Measurements from ENCODE around the gene WDR87. TPM values are rescaled to one million over a fixed set of nuclear protein-coding genes. Genes with fewer than 3 reads are reported as not detected.

Gene WDR87
- total RNA-seq, 1 experiment from 2014 or later, result not detected

DNA sequence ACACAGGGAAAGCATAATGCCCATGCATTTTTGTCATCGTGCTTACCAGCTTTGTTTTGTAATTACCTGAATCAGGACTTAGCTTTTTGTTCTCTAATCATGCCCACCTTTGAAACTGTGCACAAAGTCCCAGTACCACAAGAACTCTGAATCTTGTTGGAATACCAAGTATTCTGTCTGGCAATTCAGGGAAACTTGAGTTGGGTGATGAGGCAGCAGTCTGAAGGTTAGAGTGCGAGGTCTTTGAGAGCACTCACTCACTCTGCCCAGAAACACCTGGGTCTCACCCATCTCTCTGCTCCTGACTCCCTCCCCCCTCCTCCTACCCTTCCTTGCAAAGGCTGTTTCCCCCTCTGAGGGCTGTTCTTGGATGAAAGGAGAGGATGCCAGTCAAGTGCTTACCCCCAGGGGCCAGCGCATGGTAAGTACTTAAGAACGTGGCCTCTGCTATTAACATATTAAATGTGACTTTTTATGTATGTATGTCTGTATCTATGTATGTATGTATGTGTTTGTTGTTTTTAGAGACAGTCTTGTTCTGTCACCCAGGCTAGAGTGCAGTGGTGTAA, 23.0 kb upstream of the WDR87 start:
- CTCF ChIA-PET, result no interaction called here
- H2AFZ ChIP-seq (ENCODE audit: low read depth, low read length, poor library complexity, severe bottlenecking), result no peak overlapping the region
- no peaks in the 10 kb centered on the region for H3K9me2 ChIP-seq (ENCODE audit: insufficient read depth)
- peak overlapping the region; percentile 25 for H3K4me2 ChIP-seq (ENCODE audit: low read length)
- RAD21 ChIA-PET (ENCODE audit: low non-redundant PET in 1 of 2, low total read pairs in 2 of 2, uncharacterized antibody in 2 of 2, unreplicated experiment in 2 of 2), result no interaction called here
- H3K36me3 ChIP-seq (ENCODE audit: control insufficient read depth in 1 of 2, insufficient read depth in 2 of 2, low read length in 2 of 2), result no peaks in the 10 kb centered on the region; a peak in 1 of 4 replicates
- TF ChIP-seq SIN3A (IDR thresholded peaks at IDR 0.05; ENCODE audit: low read depth) (no peak), CBX3 (IDR thresholded peaks at IDR 0.05; ENCODE audit: low read depth) (no peak)
- TF ChIP-seq, protein P1, sequence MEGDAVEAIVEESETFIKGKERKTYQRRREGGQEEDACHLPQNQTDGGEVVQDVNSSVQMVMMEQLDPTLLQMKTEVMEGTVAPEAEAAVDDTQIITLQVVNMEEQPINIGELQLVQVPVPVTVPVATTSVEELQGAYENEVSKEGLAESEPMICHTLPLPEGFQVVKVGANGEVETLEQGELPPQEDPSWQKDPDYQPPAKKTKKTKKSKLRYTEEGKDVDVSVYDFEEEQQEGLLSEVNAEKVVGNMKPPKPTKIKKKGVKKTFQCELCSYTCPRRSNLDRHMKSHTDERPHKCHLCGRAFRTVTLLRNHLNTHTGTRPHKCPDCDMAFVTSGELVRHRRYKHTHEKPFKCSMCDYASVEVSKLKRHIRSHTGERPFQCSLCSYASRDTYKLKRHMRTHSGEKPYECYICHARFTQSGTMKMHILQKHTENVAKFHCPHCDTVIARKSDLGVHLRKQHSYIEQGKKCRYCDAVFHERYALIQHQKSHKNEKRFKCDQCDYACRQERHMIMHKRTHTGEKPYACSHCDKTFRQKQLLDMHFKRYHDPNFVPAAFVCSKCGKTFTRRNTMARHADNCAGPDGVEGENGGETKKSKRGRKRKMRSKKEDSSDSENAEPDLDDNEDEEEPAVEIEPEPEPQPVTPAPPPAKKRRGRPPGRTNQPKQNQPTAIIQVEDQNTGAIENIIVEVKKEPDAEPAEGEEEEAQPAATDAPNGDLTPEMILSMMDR (IDR thresholded peaks at IDR 0.05 in 2 of 3, conservative IDR thresholded peaks at IDR 0.05 in 1 of 3; ENCODE audit: borderline replicate concordance in 1 of 3, insufficient read depth in 1 of 3, low read depth in 2 of 3, low read length in 2 of 3), result 0 out of 6 replicates have a peak, but pooled peaks of 2 of the 3 experiments have one; percentile 6 to 13
- peak overlapping the region; percentile 12; the same call in 1 of the 2 replicates for H3K9ac ChIP-seq (ENCODE audit: low read length)
- H3K27ac ChIP-seq (ENCODE audit: low read depth, low read length), result no peak overlapping the region
- H3K9me3 ChIP-seq (ENCODE audit: control insufficient read depth in 1 of 2, insufficient read depth in 1 of 2, low read depth in 1 of 2, low read length in 2 of 2), result no peaks in the 10 kb centered on the region
- no peaks in the 10 kb centered on the region for H3K27me3 ChIP-seq (ENCODE audit: insufficient read depth, low read length)
- H3K4me1 ChIP-seq (ENCODE audit: control insufficient read depth in 1 of 2, insufficient read depth in 2 of 2, low read length in 2 of 2), result peaks cover 56 to 81% of the 10 kb centered on the region in 2 experiments
- H3K79me2 ChIP-seq (ENCODE audit: insufficient read depth, low read length), result peaks cover 82% of the 10 kb centered on the region
- intact Hi-C loops (cut with micrococcal nuclease), result no loop called here
- POLR2A ChIA-PET, result no interaction called here
- DNase-seq (ENCODE audit: low read depth, low spot score), result no peak
- no peak overlapping the region for H3K4me3 ChIP-seq (replicated peaks in 1 of 2; ENCODE audit: low read depth in 1 of 2, low read length in 2 of 2)
- H4K20me1 ChIP-seq (ENCODE audit: insufficient read depth), result no peaks in the 10 kb centered on the region
- BruUV-seq (replicated peaks), result no TSS peak
- ATAC-seq, result no peak

DNA sequence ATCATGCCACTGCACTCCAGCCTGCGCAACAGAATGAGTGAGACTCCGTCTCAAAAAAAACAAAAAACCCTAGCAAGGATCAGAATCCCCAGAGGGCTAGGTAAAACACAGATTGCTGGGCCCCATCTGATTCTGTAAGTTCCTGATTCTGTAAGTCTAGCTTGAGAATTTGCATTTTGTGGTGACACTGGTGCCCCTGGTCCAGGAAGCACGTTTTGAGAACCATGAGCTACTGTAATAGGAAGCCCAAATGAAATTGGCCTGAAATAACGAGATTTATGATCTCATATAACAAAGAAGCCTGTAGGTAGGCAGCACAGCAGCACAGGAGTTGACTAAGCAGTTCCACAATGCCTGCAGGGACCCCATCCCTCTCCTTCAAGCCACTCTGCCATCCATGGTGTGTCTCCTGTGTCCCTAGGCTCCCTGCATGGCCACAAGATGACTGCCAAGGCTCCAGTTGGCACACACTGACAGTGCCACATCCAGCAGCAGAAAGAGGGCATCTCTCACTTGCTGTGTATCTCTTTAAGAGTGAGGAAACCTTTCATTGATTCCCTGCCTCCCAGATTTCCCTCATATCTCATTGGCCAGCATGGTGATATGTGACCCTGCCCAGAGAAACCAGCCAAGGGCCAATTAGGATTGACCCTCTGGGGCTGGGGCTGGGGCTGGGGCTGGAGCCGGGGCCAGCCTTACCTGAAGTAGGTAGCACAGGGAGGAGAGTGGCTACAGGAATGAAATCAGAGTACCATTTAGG, 22.3 kb upstream of the WDR87 start:
- Histone ChIP-seq H3K36me3 (ENCODE audit: control insufficient read depth in 1 of 2, insufficient read depth in 2 of 2, low read length in 2 of 2) (no peaks in the 10 kb centered on the region; a peak in 1 of 4 replicates), H3K4me2 (ENCODE audit: low read length) (peak overlapping the region; percentile 25), H3K79me2 (ENCODE audit: insufficient read depth, low read length) (peaks cover 75% of the 10 kb centered on the region), H3K4me3 (replicated peaks in 1 of 2; ENCODE audit: low read depth in 1 of 2, low read length in 2 of 2) (no peak overlapping the region), H3K9ac (ENCODE audit: low read length) (0 out of 2 replicates have a peak overlapping the region, but pooled peaks have one; percentile 12), H2AFZ (ENCODE audit: low read depth, low read length, poor library complexity, severe bottlenecking) (no peak overlapping the region), H3K4me1 (ENCODE audit: control insufficient read depth in 1 of 2, insufficient read depth in 2 of 2, low read length in 2 of 2) (peaks cover 49 to 74% of the 10 kb centered on the region in 2 experiments), H3K27me3 (ENCODE audit: insufficient read depth, low read length) (no peaks in the 10 kb centered on the region), H4K20me1 (ENCODE audit: insufficient read depth) (no peaks in the 10 kb centered on the region), H3K9me2 (ENCODE audit: insufficient read depth) (no peaks in the 10 kb centered on the region), H3K27ac (ENCODE audit: low read depth, low read length) (no peak overlapping the region), H3K9me3 (ENCODE audit: control insufficient read depth in 1 of 2, insufficient read depth in 1 of 2, low read depth in 1 of 2, low read length in 2 of 2) (no peaks in the 10 kb centered on the region)
- RAD21 ChIA-PET (ENCODE audit: low non-redundant PET in 1 of 2, low total read pairs in 2 of 2, uncharacterized antibody in 2 of 2, unreplicated experiment in 2 of 2), result interaction anchor here in 1 of 2 experiments (0.6 kb wide), 1 partner anchor 984 kb away, joined by 3 read pairs; no protein-coding TSS in a partner anchor
- POLR2A ChIA-PET, result interaction anchor here (1.2 kb wide), 1 partner anchor 76 kb away, joined by 3 read pairs; no protein-coding TSS in a partner anchor
- ATAC-seq, result no peak
- BruUV-seq (replicated peaks), result no TSS peak
- CTCF ChIA-PET, result no interaction called here
- intact Hi-C loops (cut with micrococcal nuclease), result no loop called here
- DNase-seq (ENCODE audit: low read depth, low spot score), result no peak
- TF ChIP-seq CEBPB (IDR thresholded peaks at IDR 0.05; ENCODE audit: low read depth), result no peak
- TF ChIP-seq ZNF274 (IDR thresholded peaks at IDR 0.05; ENCODE audit: low read depth, low read length), result no peak
- TF ChIP-seq, protein P2, sequence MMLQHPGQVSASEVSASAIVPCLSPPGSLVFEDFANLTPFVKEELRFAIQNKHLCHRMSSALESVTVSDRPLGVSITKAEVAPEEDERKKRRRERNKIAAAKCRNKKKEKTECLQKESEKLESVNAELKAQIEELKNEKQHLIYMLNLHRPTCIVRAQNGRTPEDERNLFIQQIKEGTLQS (IDR thresholded peaks at IDR 0.05), result no peak
- TF ChIP-seq, protein P3, sequence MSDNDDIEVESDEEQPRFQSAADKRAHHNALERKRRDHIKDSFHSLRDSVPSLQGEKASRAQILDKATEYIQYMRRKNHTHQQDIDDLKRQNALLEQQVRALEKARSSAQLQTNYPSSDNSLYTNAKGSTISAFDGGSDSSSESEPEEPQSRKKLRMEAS (IDR thresholded peaks at IDR 0.05), result no peak
- TF ChIP-seq SIN3A (IDR thresholded peaks at IDR 0.05; ENCODE audit: low read depth), result no peak
- TF ChIP-seq, protein P4, sequence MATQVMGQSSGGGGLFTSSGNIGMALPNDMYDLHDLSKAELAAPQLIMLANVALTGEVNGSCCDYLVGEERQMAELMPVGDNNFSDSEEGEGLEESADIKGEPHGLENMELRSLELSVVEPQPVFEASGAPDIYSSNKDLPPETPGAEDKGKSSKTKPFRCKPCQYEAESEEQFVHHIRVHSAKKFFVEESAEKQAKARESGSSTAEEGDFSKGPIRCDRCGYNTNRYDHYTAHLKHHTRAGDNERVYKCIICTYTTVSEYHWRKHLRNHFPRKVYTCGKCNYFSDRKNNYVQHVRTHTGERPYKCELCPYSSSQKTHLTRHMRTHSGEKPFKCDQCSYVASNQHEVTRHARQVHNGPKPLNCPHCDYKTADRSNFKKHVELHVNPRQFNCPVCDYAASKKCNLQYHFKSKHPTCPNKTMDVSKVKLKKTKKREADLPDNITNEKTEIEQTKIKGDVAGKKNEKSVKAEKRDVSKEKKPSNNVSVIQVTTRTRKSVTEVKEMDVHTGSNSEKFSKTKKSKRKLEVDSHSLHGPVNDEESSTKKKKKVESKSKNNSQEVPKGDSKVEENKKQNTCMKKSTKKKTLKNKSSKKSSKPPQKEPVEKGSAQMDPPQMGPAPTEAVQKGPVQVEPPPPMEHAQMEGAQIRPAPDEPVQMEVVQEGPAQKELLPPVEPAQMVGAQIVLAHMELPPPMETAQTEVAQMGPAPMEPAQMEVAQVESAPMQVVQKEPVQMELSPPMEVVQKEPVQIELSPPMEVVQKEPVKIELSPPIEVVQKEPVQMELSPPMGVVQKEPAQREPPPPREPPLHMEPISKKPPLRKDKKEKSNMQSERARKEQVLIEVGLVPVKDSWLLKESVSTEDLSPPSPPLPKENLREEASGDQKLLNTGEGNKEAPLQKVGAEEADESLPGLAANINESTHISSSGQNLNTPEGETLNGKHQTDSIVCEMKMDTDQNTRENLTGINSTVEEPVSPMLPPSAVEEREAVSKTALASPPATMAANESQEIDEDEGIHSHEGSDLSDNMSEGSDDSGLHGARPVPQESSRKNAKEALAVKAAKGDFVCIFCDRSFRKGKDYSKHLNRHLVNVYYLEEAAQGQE (IDR thresholded peaks at IDR 0.05; ENCODE audit: low read depth), result no peak
- no peak for TF ChIP-seq FOSL1 (IDR thresholded peaks at IDR 0.05; ENCODE audit: low read depth)
- no peak for TF ChIP-seq SRF (IDR thresholded peaks at IDR 0.05; ENCODE audit: low read depth)
- TF ChIP-seq EZH2phosphoT487 (IDR thresholded peaks at IDR 0.05; ENCODE audit: borderline replicate concordance), result no peak
- no peak for TF ChIP-seq YY1 (IDR thresholded peaks at IDR 0.05; ENCODE audit: extremely low read depth, insufficient replicate concordance, low read depth, low read length)

Measured in HCT116 (cell line).